ENCODE data around the gene MLH3.

GRCh38 chr14:75002392-75003249, 48.6 kb downstream of the MLH3 start, which contains the start of gene EIF2B2:
- TF ChIP-seq CTCF (conservative IDR thresholded peaks at IDR 0.05; ENCODE audit: low read length) (no peak), EZH2phosphoT487 (IDR thresholded peaks at IDR 0.05; ENCODE audit: borderline replicate concordance, low read depth, low read length) (no peak)

Data from OCI-LY7 (cell line).